ENCODE results near the gene PPP6R2.
"Not testable (repeated sequence)": the region's sequence is repeated elsewhere in the genome, so short reads cannot be mapped to it uniquely, and the experiment has no call there.

Gene PPP6R2

GRCh38 chr22:50361222-50361621 lies 18.1 kb downstream of the PPP6R2 start:
- DNase-seq (ENCODE audit: low read depth), result no peak
- Histone ChIP-seq H3K9ac (ENCODE audit: low read length) (no peak overlapping the region), H3K9me3 (ENCODE audit: control insufficient read depth, low read length) (no peaks in the 10 kb centered on the region), H3K36me3 (ENCODE audit: control insufficient read depth, insufficient read depth, low read length, severe bottlenecking) (peaks cover 15% of the 10 kb centered on the region), H3K4me1 (ENCODE audit: control insufficient read depth, insufficient read depth, low read length) (peaks cover 6% of the 10 kb centered on the region), H3K4me3 (ENCODE audit: low read length) (no peak overlapping the region), H3K27me3 (replicated peaks; ENCODE audit: control insufficient read depth, insufficient read depth, low read length) (no peaks in the 10 kb centered on the region)

- Histone ChIP-seq H3K4me3 (ENCODE audit: low read length) (no peak overlapping the region), H3K9ac (ENCODE audit: low read length) (no peak overlapping the region), H3K36me3 (ENCODE audit: control insufficient read depth, insufficient read depth, low read length, severe bottlenecking) (peaks cover 15% of the 10 kb centered on the region), H3K9me3 (ENCODE audit: control insufficient read depth, low read length) (no peaks in the 10 kb centered on the region), H3K4me1 (ENCODE audit: control insufficient read depth, insufficient read depth, low read length) (peaks cover 11% of the 10 kb centered on the region), H3K27me3 (replicated peaks; ENCODE audit: control insufficient read depth, insufficient read depth, low read length) (no peaks in the 10 kb centered on the region)
- no peak for DNase-seq (ENCODE audit: low read depth)
Observed at GRCh38 chr22:50361688-50362087, 18.6 kb downstream of the PPP6R2 start.

GRCh38 chr22:50363166-50363802 lies 20.2 kb downstream of the PPP6R2 start:
- DNase-seq (ENCODE audit: low read depth), result no peak
- Histone ChIP-seq H3K9me3 (ENCODE audit: control insufficient read depth, low read length) (no peaks in the 10 kb centered on the region), H3K4me3 (ENCODE audit: low read length) (no peak overlapping the region), H3K27me3 (replicated peaks; ENCODE audit: control insufficient read depth, insufficient read depth, low read length) (no peaks in the 10 kb centered on the region), H3K4me1 (ENCODE audit: control insufficient read depth, insufficient read depth, low read length) (peaks cover 18% of the 10 kb centered on the region), H3K36me3 (ENCODE audit: control insufficient read depth, insufficient read depth, low read length, severe bottlenecking) (peaks cover 20% of the 10 kb centered on the region), H3K9ac (ENCODE audit: low read length) (no peak overlapping the region)

GRCh38 chr22:50363803-50364194 lies 20.7 kb downstream of the PPP6R2 start:
- H3K4me3 ChIP-seq (ENCODE audit: low read length); H3K27me3 ChIP-seq (replicated peaks; ENCODE audit: control insufficient read depth, insufficient read depth, low read length): not testable (repeated sequence)
- H3K36me3 ChIP-seq (ENCODE audit: control insufficient read depth, insufficient read depth, low read length, severe bottlenecking), result peaks cover 23% of the 10 kb centered on the region

GRCh38 chr22:50367778-50368500 lies 24.8 kb downstream of the PPP6R2 start:
- Histone ChIP-seq H3K27me3 (replicated peaks; ENCODE audit: control insufficient read depth, insufficient read depth, low read length) (no peaks in the 10 kb centered on the region), H3K4me3 (ENCODE audit: low read length) (no peak overlapping the region), H3K36me3 (ENCODE audit: control insufficient read depth, insufficient read depth, low read length, severe bottlenecking) (peaks cover 22% of the 10 kb centered on the region), H3K9me3 (ENCODE audit: control insufficient read depth, low read length) (no peaks in the 10 kb centered on the region), H3K4me1 (ENCODE audit: control insufficient read depth, insufficient read depth, low read length) (peaks cover 18% of the 10 kb centered on the region), H3K9ac (ENCODE audit: low read length) (no peak overlapping the region)
- DNase-seq (ENCODE audit: low read depth), result no peak

More at GRCh38 chr22:50363803-50364194, 20.7 kb downstream of the PPP6R2 start:
- peaks cover 18% of the 10 kb centered on the region for H3K4me1 ChIP-seq (ENCODE audit: control insufficient read depth, insufficient read depth, low read length)
- DNase-seq (ENCODE audit: low read depth); H3K9ac ChIP-seq (ENCODE audit: low read length); H3K9me3 ChIP-seq (ENCODE audit: control insufficient read depth, low read length): not testable (repeated sequence)

GRCh38 chr22:50371101-50371648 lies 28.0 kb downstream of the PPP6R2 start:
- H3K27me3 ChIP-seq (replicated peaks; ENCODE audit: control insufficient read depth, insufficient read depth, low read length), result no peaks in the 10 kb centered on the region
- peaks cover 48% of the 10 kb centered on the region for H3K36me3 ChIP-seq (ENCODE audit: control insufficient read depth, insufficient read depth, low read length, severe bottlenecking)
- H3K9ac ChIP-seq (ENCODE audit: low read length), result no peak overlapping the region
- no peak for DNase-seq (ENCODE audit: low read depth)
- H3K4me3 ChIP-seq (ENCODE audit: low read length), result no peak overlapping the region
- H3K4me1 ChIP-seq (ENCODE audit: control insufficient read depth, insufficient read depth, low read length), result peaks cover 12% of the 10 kb centered on the region
- no peaks in the 10 kb centered on the region for H3K9me3 ChIP-seq (ENCODE audit: control insufficient read depth, low read length)

GRCh38 chr22:50376085-50376651 lies 33.0 kb downstream of the PPP6R2 start:
- Histone ChIP-seq H3K9ac (ENCODE audit: low read length) (no peak overlapping the region), H3K9me3 (ENCODE audit: control insufficient read depth, low read length) (no peaks in the 10 kb centered on the region), H3K36me3 (ENCODE audit: control insufficient read depth, insufficient read depth, low read length, severe bottlenecking) (peaks cover 60% of the 10 kb centered on the region), H3K4me3 (ENCODE audit: low read length) (no peak overlapping the region), H3K27me3 (replicated peaks; ENCODE audit: control insufficient read depth, insufficient read depth, low read length) (no peaks in the 10 kb centered on the region), H3K4me1 (ENCODE audit: control insufficient read depth, insufficient read depth, low read length) (no peaks in the 10 kb centered on the region)
- no peak for DNase-seq (ENCODE audit: low read depth)

GRCh38 chr22:50381021-50381555 lies 38.0 kb downstream of the PPP6R2 start:
- not testable (repeated sequence) for H3K9ac ChIP-seq (ENCODE audit: low read length); H3K27me3 ChIP-seq (replicated peaks; ENCODE audit: control insufficient read depth, insufficient read depth, low read length); H3K9me3 ChIP-seq (ENCODE audit: control insufficient read depth, low read length); H3K4me3 ChIP-seq (ENCODE audit: low read length); DNase-seq (ENCODE audit: low read depth); H3K4me1 ChIP-seq (ENCODE audit: control insufficient read depth, insufficient read depth, low read length)
- peaks cover 40% of the 10 kb centered on the region for H3K36me3 ChIP-seq (ENCODE audit: control insufficient read depth, insufficient read depth, low read length, severe bottlenecking)

GRCh38 chr22:50396751-50397370 lies 53.7 kb downstream of the PPP6R2 start:
- H3K4me3 ChIP-seq (ENCODE audit: low read length), result no peak overlapping the region
- H3K27me3 ChIP-seq (replicated peaks; ENCODE audit: control insufficient read depth, insufficient read depth, low read length), result no peaks in the 10 kb centered on the region
- H3K9me3 ChIP-seq (ENCODE audit: control insufficient read depth, low read length), result no peaks in the 10 kb centered on the region
- peaks cover 27% of the 10 kb centered on the region for H3K36me3 ChIP-seq (ENCODE audit: control insufficient read depth, insufficient read depth, low read length, severe bottlenecking)
- H3K4me1 ChIP-seq (ENCODE audit: control insufficient read depth, insufficient read depth, low read length), result peaks cover 9% of the 10 kb centered on the region
- no peak overlapping the region for H3K9ac ChIP-seq (ENCODE audit: low read length)
- DNase-seq (ENCODE audit: low read depth), result no peak

- not testable (repeated sequence) for H3K4me3 ChIP-seq (ENCODE audit: low read length); H3K9me3 ChIP-seq (ENCODE audit: control insufficient read depth, low read length); H3K27me3 ChIP-seq (replicated peaks; ENCODE audit: control insufficient read depth, insufficient read depth, low read length); H3K9ac ChIP-seq (ENCODE audit: low read length); H3K4me1 ChIP-seq (ENCODE audit: control insufficient read depth, insufficient read depth, low read length); DNase-seq (ENCODE audit: low read depth)
- H3K36me3 ChIP-seq (ENCODE audit: control insufficient read depth, insufficient read depth, low read length, severe bottlenecking), result peaks cover 25% of the 10 kb centered on the region
Observed at GRCh38 chr22:50397371-50398060, 54.4 kb downstream of the PPP6R2 start.

Measured in adipocyte (in vitro differentiated cells).